H1 (cell line): ENCODE data around the gene NPTX1. TPM values are rescaled to one million over a fixed set of nuclear protein-coding genes. Genes with fewer than 3 reads are reported as not detected.

Experiments
- CTCF ChIA-PET: fragments of 300-600 bp; sonication (Branson Sonifier 250); formaldehyde crosslinking; loops from one replicate; lab custom pipeline; 2021; ENCODE audit not compliant: partially characterized antibody; lab: Charles Lee
- POLR2A ChIA-PET: fragments of 300-600 bp; sonication (Branson Sonifier 250); formaldehyde crosslinking; loops from one replicate; lab custom pipeline; 2021; ENCODE audit warnings: inconsistent platforms; ENCODE audit not compliant: partially characterized antibody; lab: Charles Lee
- DNase-seq, 2 experiments: peaks; one replicate each; pipeline versions ENCODE4 v3.0.0 to v3.0.0-alpha.2; 2010 to 2022; ENCODE audit warnings: low spot score in 2 of 2, low read depth in 1 of 2, mixed read lengths in 1 of 2
- FAIRE-seq: peaks from 2 replicates; lab custom pipeline; 2011; peaks lifted over from hg19 to GRCh38; lab: Jason Lieb, UNC
- H2AFZ ChIP-seq: 2 replicates; pipeline ENCODE4 v1.8.1; 2012; ENCODE audit warnings: low read length, inconsistent platforms
- H2AK5ac ChIP-seq: 2 replicates; pipeline ENCODE4 v1.6.1; 2013; ENCODE audit warnings: low read depth, low read length
- H2BK120ac ChIP-seq: replicated peaks from 2 replicates; pipeline ENCODE3; 2013; ENCODE audit warnings: low read depth, low read length, inconsistent platforms
- H2BK12ac ChIP-seq: 2 replicates; pipeline ENCODE4 v1.6.1; 2013; ENCODE audit warnings: low read depth, low read length
- H2BK15ac ChIP-seq: 2 replicates; pipeline ENCODE4 v1.6.1; 2013; ENCODE audit warnings: low read length
- H2BK20ac ChIP-seq: 2 replicates; pipeline ENCODE4 v1.6.1; 2013; ENCODE audit warnings: low read length
- H2BK5ac ChIP-seq: 2 replicates; pipeline ENCODE4 v1.6.1; 2013; ENCODE audit warnings: low read depth, low read length
- H3K14ac ChIP-seq: 2 replicates; pipeline ENCODE4 v1.6.1; 2013; ENCODE audit warnings: inconsistent platforms; ENCODE audit not compliant: insufficient read length
- H3K18ac ChIP-seq: 2 replicates; pipeline ENCODE4 v1.6.1; 2013; ENCODE audit warnings: low read length; ENCODE audit errors: extremely low read depth
- H3K23ac ChIP-seq: 2 replicates; pipeline ENCODE4 v1.6.1; 2013; ENCODE audit warnings: inconsistent platforms; ENCODE audit not compliant: insufficient read length
- H3K23me2 ChIP-seq: 2 replicates; pipeline ENCODE4 v1.6.1; 2013; ENCODE audit warnings: low read depth, low read length
- H3K27ac ChIP-seq: 2 replicates; pipeline ENCODE4 v1.6.1; 2011; ENCODE audit warnings: low read depth, low read length, inconsistent platforms
- H3K27me3 ChIP-seq, 4 experiments: replicated peaks in 1 of 4; 1 replicate in 1 of 4; 2 replicates in 3 of 4; pipeline versions ENCODE4 v1.6.1 to v1.8.1; 2011 to 2013; ENCODE audit warnings: low read length in 3 of 4, mild to moderate bottlenecking in 3 of 4, inconsistent platforms in 2 of 4, mixed read lengths in 2 of 4, moderate library complexity in 1 of 4; ENCODE audit not compliant: control insufficient read depth in 3 of 4, insufficient read depth in 3 of 4; ENCODE audit errors: extremely low read depth in 1 of 4
- H3K36me3 ChIP-seq, 4 experiments: 2 replicates each; pipeline versions ENCODE4 v1.6.1 to v1.8.1; 2011 to 2013; ENCODE audit warnings: mild to moderate bottlenecking in 4 of 4, low read length in 3 of 4, moderate library complexity in 2 of 4, control low read depth in 1 of 4, inconsistent platforms in 1 of 4; ENCODE audit not compliant: insufficient read depth in 4 of 4, control insufficient read depth in 2 of 4
- H3K4ac ChIP-seq: replicated peaks from 2 replicates; pipeline ENCODE3; 2013; ENCODE audit warnings: low read length, low read depth, mixed read lengths, inconsistent platforms; ENCODE audit not compliant: insufficient read length
- H3K4me1 ChIP-seq, 4 experiments: replicated peaks in 1 of 4; 1 replicate in 1 of 4; 2 replicates in 3 of 4; pipeline versions ENCODE4 v1.6.1 to v1.8.1; 2011 to 2013; ENCODE audit warnings: low read length in 3 of 4, inconsistent platforms in 2 of 4, mixed read lengths in 1 of 4; ENCODE audit not compliant: insufficient read depth in 4 of 4, control insufficient read depth in 3 of 4
- H3K4me2 ChIP-seq, 2 experiments: 2 replicates each; pipeline versions ENCODE4 v1.6.1 to v1.8.1; 2011 to 2013; ENCODE audit warnings: low read depth in 2 of 2, low read length in 2 of 2, control low read depth in 1 of 2, inconsistent platforms in 1 of 2, mild to moderate bottlenecking in 1 of 2; ENCODE audit not compliant: insufficient read depth in 1 of 2
- H3K4me3 ChIP-seq, 4 experiments: fragments of 200-600, 300-600 bp in 1 of 4; sonication (generic), shearing (Covaris generic), sonication (Bioruptor Twin) in 1 of 4; 2 replicates each; pipeline versions ENCODE4 v1.5.1 to v1.8.1; 2011 to 2016; ENCODE audit warnings: low read length in 4 of 4, low read depth in 3 of 4, control low read depth in 2 of 4, inconsistent platforms in 2 of 4, mild to moderate bottlenecking in 2 of 4, mixed read lengths in 1 of 4, moderate library complexity in 1 of 4; ENCODE audit not compliant: insufficient read depth in 2 of 4; ENCODE audit errors: extremely low read depth in 1 of 4
- H3K56ac ChIP-seq: replicated peaks from 2 replicates; pipeline ENCODE3; 2013; ENCODE audit warnings: low read depth, mild to moderate bottlenecking, mixed read lengths, low read length, inconsistent platforms; ENCODE audit not compliant: insufficient read length
- H3K79me1 ChIP-seq: 2 replicates; pipeline ENCODE4 v1.6.1; 2013; ENCODE audit warnings: low read depth, low read length, control low read depth
- H3K79me2 ChIP-seq, 2 experiments: 2 replicates each; pipeline versions ENCODE4 v1.6.1 to v1.8.1; 2012 to 2013; ENCODE audit warnings: low read length in 2 of 2, mild to moderate bottlenecking in 2 of 2, inconsistent platforms in 1 of 2; ENCODE audit not compliant: insufficient read depth in 2 of 2, control insufficient read depth in 1 of 2
- H3K9ac ChIP-seq, 4 experiments: replicated peaks in 1 of 4; 1 replicate in 1 of 4; 2 replicates in 3 of 4; pipeline versions ENCODE4 v1.6.1 to v1.8.1; 2011 to 2013; ENCODE audit warnings: low read depth in 3 of 4, low read length in 3 of 4, control low read depth in 2 of 4, mild to moderate bottlenecking in 2 of 4, moderate library complexity in 2 of 4, inconsistent platforms in 1 of 4; ENCODE audit errors: extremely low read depth in 1 of 4
- H3K9me3 ChIP-seq, 2 experiments: 2 replicates each; pipeline versions ENCODE4 v1.6.1 to v1.8.1; 2012 to 2013; ENCODE audit warnings: mild to moderate bottlenecking in 2 of 2, moderate library complexity in 2 of 2, control low read depth in 1 of 2, inconsistent platforms in 1 of 2, low read depth in 1 of 2, low read length in 1 of 2, mixed read lengths in 1 of 2; ENCODE audit not compliant: insufficient read depth in 2 of 2
- H4K20me1 ChIP-seq, 2 experiments: replicated peaks in 1 of 2; 2 replicates each; pipeline versions ENCODE3 to v1.8.1; 2011 to 2013; ENCODE audit warnings: inconsistent platforms in 2 of 2, low read length in 2 of 2, mild to moderate bottlenecking in 1 of 2; ENCODE audit not compliant: insufficient read depth in 2 of 2, control insufficient read depth in 1 of 2
- H4K5ac ChIP-seq: 2 replicates; pipeline ENCODE4 v1.6.1; 2013; ENCODE audit warnings: low read length, low read depth, mixed read lengths, inconsistent platforms; ENCODE audit not compliant: insufficient read length
- H4K8ac ChIP-seq: 2 replicates; pipeline ENCODE4 v1.8.0; 2013; ENCODE audit warnings: mild to moderate bottlenecking, moderate library complexity, low read length, inconsistent platforms; ENCODE audit not compliant: insufficient read depth; ENCODE audit errors: extremely low read depth
- H4K91ac ChIP-seq: replicated peaks from 2 replicates; pipeline ENCODE3; 2013; ENCODE audit warnings: low read length, mixed read lengths, inconsistent platforms; ENCODE audit not compliant: insufficient read length
- WGBS, 2 experiments: shearing (Covaris generic) in 1 of 2; methylation state at CpG; one replicate each; pipeline versions ENCODE4 v1.1.6 to v1.1.7; 2013 to 2015; ENCODE audit warnings: low lambda C conversion rate in 2 of 2, mixed read lengths in 2 of 2, inconsistent platforms in 1 of 2, low coverage in 1 of 2, missing lambda C conversion rate in 1 of 2; ENCODE audit not compliant: insufficient replicate concordance in 2 of 2, insufficient coverage in 1 of 2, insufficient read length in 1 of 2; ENCODE audit errors: extremely low coverage in 1 of 2, missing lambda C conversion rate in 1 of 2; 5-methylcytosine and 5-hydroxymethylcytosine counted together
- polyA plus RNA-seq, 7 experiments: library from polyadenylated mRNA; depleted of rRNA in 3 of 7; stranded (reverse) in 5 of 7; unstranded in 2 of 7; fragments of >200 nt in 5 of 7; fragments of 200-250 nt in 2 of 7; gene quantifications; 1 replicate in 5 of 7; 2 replicates in 1 of 7; 4 replicates in 1 of 7; pipeline versions ENCODE4 v1.2.1 to v1.2.3, GENCODE V29; 2011 to 2013; ENCODE audit warnings: missing spikeins in 2 of 7, mixed read lengths in 2 of 7
- total RNA-seq: library from RNA; stranded (reverse); fragmentation: NEBNext Ultra II Directional; extraction: Animal tissue kit (Norgen Biotek cat#: 25700); gene quantifications from 2 replicates; pipeline ENCODE4 v1.2.1, GENCODE V29; 2021

Gene NPTX1
- total and polyA plus RNA-seq, 2 of the 8 experiments (the other 6 are each of a cell fraction or from before 2014, with no cell fraction given), result 12.0 to 17.9 TPM

DNA sequence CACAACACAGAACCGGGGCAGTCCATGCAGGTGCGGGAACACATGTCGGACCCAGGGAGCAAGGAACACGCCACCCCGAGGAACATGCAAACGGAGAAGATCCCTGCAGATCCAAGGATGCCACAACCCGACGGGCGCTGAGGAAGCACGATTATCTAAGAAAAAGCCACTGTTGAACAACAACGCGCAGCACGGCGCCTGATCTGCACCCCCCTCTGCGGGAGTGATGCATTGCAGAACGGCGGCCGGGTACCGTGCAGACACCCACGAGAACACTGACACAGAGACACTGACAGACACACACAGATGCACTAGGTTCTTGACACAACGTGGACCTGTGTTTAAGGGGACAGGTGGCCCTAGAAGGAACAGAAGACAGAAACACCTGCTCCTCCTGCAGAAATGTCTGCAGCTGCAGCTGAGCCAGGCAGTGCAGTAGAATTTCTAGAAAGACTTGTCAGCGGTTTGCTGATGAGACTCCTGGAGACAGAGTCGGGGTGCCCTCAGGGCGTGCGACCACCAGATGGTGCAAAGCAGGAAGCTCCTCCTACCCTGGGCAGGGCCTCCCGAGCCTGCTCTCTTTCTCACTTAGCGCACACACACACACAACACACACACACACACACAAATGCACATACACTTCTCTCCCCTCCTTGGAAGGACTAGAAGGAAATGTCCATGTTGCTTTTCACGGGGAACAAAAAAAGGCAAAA is 7.5 kb downstream of the NPTX1 start:
- ChIA-PET POLR2A (interaction anchor here (1.5 to 1.7 kb wide), 2 partner anchors 11 to 14 kb away, joined by 5 to 8 read pairs; no protein-coding TSS in a partner anchor), CTCF (interaction anchor here (1.0 to 2.3 kb wide), 9 partner anchors 8 to 507 kb away, joined by 3 to 11 read pairs (median 4); partner anchors contain the start of gene NPTX1)
- no peak overlapping the region for H2BK20ac ChIP-seq
- FAIRE-seq (no peak), DNase-seq (no peak)
- no peaks in the 10 kb centered on the region for H3K9me3 ChIP-seq
- no peak overlapping the region for H3K9ac ChIP-seq
- no peak overlapping the region for H4K8ac ChIP-seq
- H2BK15ac ChIP-seq, result no peak overlapping the region
- peaks cover 0 to 15% of the 10 kb centered on the region in 2 experiments for H4K20me1 ChIP-seq
- no peak overlapping the region for H3K4me3 ChIP-seq
- no peak overlapping the region for H3K56ac ChIP-seq
- 88% methylated on average over 28 of the region's 28 CpGs; no CpG with 5 or more reads in 1 of the 2 experiments for WGBS, 2 experiments
- H3K23ac ChIP-seq, result no peak overlapping the region
- no peaks in the 10 kb centered on the region for H3K36me3 ChIP-seq
- no peak overlapping the region for H4K5ac ChIP-seq
- H3K4ac ChIP-seq, result no peak overlapping the region
- no peaks in the 10 kb centered on the region for H3K79me1 ChIP-seq
- no peak overlapping the region for H2AFZ ChIP-seq
- no peak overlapping the region for H2AK5ac ChIP-seq
- H3K27ac ChIP-seq, result no peak overlapping the region
- H3K4me2 ChIP-seq, result no peak overlapping the region
- no peak overlapping the region for H3K18ac ChIP-seq
- no peaks in the 10 kb centered on the region; a peak in 1 of 7 replicates for H3K4me1 ChIP-seq
- H3K23me2 ChIP-seq, result no peaks in the 10 kb centered on the region; the same call in 1 of the 2 replicates
- no peak overlapping the region for H4K91ac ChIP-seq
- no peak overlapping the region for H3K14ac ChIP-seq
- no peak overlapping the region for H2BK120ac ChIP-seq
- no peak overlapping the region for H2BK12ac ChIP-seq
- H2BK5ac ChIP-seq, result no peak overlapping the region
- H3K79me2 ChIP-seq, result no peaks in the 10 kb centered on the region
- peaks cover 10 to 37% (median 31%) of the 10 kb centered on the region in 4 experiments for H3K27me3 ChIP-seq
